Measurements from ENCODE around the gene ALG5. TPM values are rescaled to one million over a fixed set of nuclear protein-coding genes. Genes with fewer than 3 reads are reported as not detected.

Gene ALG5
- total and polyA plus RNA-seq, 3 donors from 2014 or later, result 16.8 to 27.1 (median 18.0) TPM

DNA sequence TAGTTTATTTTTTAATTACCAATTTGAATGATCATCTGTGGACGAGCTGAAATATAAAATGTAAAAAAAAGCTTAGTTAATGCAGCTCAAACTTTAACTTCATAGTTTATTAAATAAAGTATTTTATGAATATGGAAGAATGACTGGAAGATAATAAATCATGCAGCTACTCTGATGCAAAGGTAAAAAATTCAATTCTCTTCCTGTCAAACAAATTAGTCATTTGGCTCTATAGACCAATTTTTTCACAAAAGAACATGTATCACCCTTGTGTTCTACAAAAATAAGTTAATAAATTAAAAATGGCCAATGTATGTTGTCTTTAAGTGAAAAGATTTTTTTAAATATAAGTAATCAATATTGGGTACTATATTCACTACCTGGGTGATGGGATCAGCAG, 27.6 kb upstream of the ALG5 start:
- H3K27ac ChIP-seq, result no peak overlapping the region
- no peak for DNase-seq
- H3K36me3 ChIP-seq (ENCODE audit: low read depth, missing control alignments), result no peaks in the 10 kb centered on the region
- WGBS, 2 donors, result 97 to 98% methylated on average over 1 of the region's 1 CpG
- H3K4me1 ChIP-seq, result no peaks in the 10 kb centered on the region
- TF ChIP-seq, protein P1, sequence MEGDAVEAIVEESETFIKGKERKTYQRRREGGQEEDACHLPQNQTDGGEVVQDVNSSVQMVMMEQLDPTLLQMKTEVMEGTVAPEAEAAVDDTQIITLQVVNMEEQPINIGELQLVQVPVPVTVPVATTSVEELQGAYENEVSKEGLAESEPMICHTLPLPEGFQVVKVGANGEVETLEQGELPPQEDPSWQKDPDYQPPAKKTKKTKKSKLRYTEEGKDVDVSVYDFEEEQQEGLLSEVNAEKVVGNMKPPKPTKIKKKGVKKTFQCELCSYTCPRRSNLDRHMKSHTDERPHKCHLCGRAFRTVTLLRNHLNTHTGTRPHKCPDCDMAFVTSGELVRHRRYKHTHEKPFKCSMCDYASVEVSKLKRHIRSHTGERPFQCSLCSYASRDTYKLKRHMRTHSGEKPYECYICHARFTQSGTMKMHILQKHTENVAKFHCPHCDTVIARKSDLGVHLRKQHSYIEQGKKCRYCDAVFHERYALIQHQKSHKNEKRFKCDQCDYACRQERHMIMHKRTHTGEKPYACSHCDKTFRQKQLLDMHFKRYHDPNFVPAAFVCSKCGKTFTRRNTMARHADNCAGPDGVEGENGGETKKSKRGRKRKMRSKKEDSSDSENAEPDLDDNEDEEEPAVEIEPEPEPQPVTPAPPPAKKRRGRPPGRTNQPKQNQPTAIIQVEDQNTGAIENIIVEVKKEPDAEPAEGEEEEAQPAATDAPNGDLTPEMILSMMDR (IDR thresholded peaks at IDR 0.05), result no peak
- no peak for TF ChIP-seq POLR2A (IDR thresholded peaks at IDR 0.05)
- no peaks in the 10 kb centered on the region for H3K27me3 ChIP-seq
- intact Hi-C loops (cut with DNase I; ENCODE audit: low total_unique reads), result no loop called here
- H3K4me3 ChIP-seq, result no peak overlapping the region
- no peaks in the 10 kb centered on the region for H3K9me3 ChIP-seq

DNA sequence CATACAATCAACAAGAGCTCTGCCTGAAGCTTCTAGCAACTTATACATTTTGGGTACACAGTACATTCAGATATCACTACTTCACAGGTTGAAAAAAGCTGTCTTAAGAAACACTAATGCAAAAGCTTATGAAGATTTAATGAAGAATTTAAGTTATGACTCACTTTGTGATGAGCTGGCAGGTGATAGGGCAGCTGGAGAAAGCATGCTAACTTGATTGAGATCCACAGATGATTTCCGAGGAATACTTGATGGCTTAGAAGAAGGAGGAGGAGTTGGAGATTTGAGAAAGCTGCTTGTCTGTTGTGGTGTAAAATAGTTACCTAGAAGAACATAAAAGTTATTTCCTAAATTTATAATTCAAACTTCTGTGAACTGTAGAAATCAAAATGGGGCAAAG, 24.7 kb upstream of the ALG5 start:
- no peak for DNase-seq
- H3K9me3 ChIP-seq, result no peaks in the 10 kb centered on the region
- H3K4me3 ChIP-seq, result no peak overlapping the region
- no peaks in the 10 kb centered on the region for H3K27me3 ChIP-seq
- intact Hi-C loops (cut with DNase I; ENCODE audit: low total_unique reads), result no loop called here
- TF ChIP-seq POLR2A (IDR thresholded peaks at IDR 0.05), result no peak
- TF ChIP-seq, protein P1 (IDR thresholded peaks at IDR 0.05), result no peak
- WGBS, 2 donors, result 84% methylated on average over 1 of the region's 1 CpG
- H3K36me3 ChIP-seq (ENCODE audit: low read depth, missing control alignments), result no peaks in the 10 kb centered on the region
- H3K4me1 ChIP-seq, result no peaks in the 10 kb centered on the region
- H3K27ac ChIP-seq, result no peak overlapping the region

DNA sequence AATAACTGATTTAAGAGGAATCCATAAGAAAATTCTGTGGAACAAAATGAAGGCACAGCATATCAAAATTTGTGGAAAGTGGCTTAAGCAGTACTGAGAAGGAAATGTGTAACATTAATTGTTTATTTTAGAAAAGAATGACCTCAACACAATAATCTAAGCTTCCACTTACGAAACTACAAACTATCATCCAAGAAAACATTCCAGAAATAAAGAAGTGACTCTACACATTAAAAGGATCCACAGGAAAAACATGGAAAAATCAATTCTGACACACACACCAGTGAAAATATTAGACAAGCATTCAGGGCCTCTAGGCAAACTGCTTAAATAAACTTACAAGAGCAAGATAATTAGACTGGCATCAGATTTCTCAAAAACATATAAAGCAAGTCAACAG, 15.5 kb upstream of the ALG5 start:
- intact Hi-C loops (cut with DNase I; ENCODE audit: low total_unique reads), result no loop called here
- Histone ChIP-seq H3K27ac (no peak overlapping the region), H3K4me3 (no peak overlapping the region), H3K4me1 (no peaks in the 10 kb centered on the region), H3K27me3 (no peaks in the 10 kb centered on the region), H3K9me3 (no peaks in the 10 kb centered on the region), H3K36me3 (ENCODE audit: low read depth, missing control alignments) (no peaks in the 10 kb centered on the region)
- WGBS, 2 donors, result 82 to 90% methylated on average over 1 of the region's 1 CpG
- no peak for TF ChIP-seq POLR2A (IDR thresholded peaks at IDR 0.05)
- TF ChIP-seq, protein P1 (IDR thresholded peaks at IDR 0.05), result no peak
- DNase-seq, result no peak

DNA sequence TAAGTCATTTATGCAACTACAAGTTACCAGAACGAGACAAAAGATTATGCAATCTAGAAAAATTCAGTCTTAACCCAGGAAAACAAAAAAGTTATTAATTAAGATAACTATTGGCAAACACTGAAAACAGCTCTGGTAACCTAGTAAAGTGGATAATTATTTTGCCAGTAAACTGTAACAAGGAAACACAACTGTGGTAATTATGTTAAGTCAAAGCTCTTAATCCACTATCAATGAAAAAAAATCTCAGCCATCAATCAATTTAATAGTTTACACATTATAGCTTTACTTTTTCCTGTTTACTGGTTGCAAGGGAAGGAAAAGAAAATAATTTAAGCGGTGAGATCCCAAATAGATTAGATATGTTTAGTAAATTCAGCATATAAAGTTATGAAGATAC, 12.6 kb upstream of the ALG5 start:
- Histone ChIP-seq H3K4me3 (no peak overlapping the region), H3K4me1 (no peaks in the 10 kb centered on the region), H3K27me3 (no peaks in the 10 kb centered on the region), H3K27ac (no peak overlapping the region), H3K36me3 (ENCODE audit: low read depth, missing control alignments) (no peaks in the 10 kb centered on the region), H3K9me3 (no peaks in the 10 kb centered on the region)
- DNase-seq, result no peak
- TF ChIP-seq, protein P1 (IDR thresholded peaks at IDR 0.05), result no peak
- no peak for TF ChIP-seq POLR2A (IDR thresholded peaks at IDR 0.05)
- intact Hi-C loops (cut with DNase I; ENCODE audit: low total_unique reads), result no loop called here
- WGBS, 2 donors, result 82 to 85% methylated on average over 2 of the region's 2 CpGs

DNA sequence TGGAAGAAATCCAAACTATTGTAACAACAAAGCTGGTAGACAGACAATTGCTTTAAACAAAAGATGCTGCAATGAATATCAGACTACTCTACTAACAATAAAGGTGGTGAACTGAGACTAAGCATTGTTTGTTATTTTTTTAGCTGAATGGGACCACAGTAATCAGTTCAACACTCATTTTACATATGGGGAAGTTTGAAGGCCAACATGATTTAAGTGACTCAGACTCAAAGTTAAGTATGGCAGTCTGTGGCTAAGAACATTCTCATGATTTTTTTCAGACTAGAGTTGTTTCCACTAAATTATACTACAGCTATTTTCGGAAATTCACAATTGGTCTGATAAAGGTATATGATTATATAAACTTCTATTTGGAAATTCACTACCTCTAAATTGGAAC, 11.9 kb upstream of the ALG5 start:
- H3K4me3 ChIP-seq, result no peak overlapping the region
- H3K27ac ChIP-seq, result no peak overlapping the region
- no peaks in the 10 kb centered on the region for H3K4me1 ChIP-seq
- no peaks in the 10 kb centered on the region for H3K27me3 ChIP-seq
- TF ChIP-seq POLR2A (IDR thresholded peaks at IDR 0.05), result no peak
- TF ChIP-seq, protein P1 (IDR thresholded peaks at IDR 0.05), result no peak
- intact Hi-C loops (cut with DNase I; ENCODE audit: low total_unique reads), result no loop called here
- no peaks in the 10 kb centered on the region for H3K36me3 ChIP-seq (ENCODE audit: low read depth, missing control alignments)
- DNase-seq, result no peak
- 78 to 90% methylated on average over 1 of the region's 1 CpG for whole genome bisulfite sequencing, 2 donors
- H3K9me3 ChIP-seq, result no peaks in the 10 kb centered on the region
